Fibroblast of mammary gland (primary cell): ENCODE measurements around the gene LCLAT1.

Experiments
- DNase-seq: peaks from one replicate; pipeline ENCODE4 v3.0.0-alpha.2; 2010; ENCODE audit warnings: low read depth
- H3K4me3 ChIP-seq: 2 replicates; pipeline ENCODE4 v1.5.1; 2011; ENCODE audit warnings: low read depth, mild to moderate bottlenecking, low read length, moderate library complexity; ENCODE audit not compliant: control insufficient read depth
- TF ChIP-seq, protein P1 (sequence below): conservative IDR thresholded peaks from 2 replicates; pipeline ENCODE4 v1.5.1; 2011; ENCODE audit warnings: low read depth, low read length, inconsistent platforms; ENCODE audit not compliant: control insufficient read depth, insufficient read depth

The LCLAT1 gene

DNA sequence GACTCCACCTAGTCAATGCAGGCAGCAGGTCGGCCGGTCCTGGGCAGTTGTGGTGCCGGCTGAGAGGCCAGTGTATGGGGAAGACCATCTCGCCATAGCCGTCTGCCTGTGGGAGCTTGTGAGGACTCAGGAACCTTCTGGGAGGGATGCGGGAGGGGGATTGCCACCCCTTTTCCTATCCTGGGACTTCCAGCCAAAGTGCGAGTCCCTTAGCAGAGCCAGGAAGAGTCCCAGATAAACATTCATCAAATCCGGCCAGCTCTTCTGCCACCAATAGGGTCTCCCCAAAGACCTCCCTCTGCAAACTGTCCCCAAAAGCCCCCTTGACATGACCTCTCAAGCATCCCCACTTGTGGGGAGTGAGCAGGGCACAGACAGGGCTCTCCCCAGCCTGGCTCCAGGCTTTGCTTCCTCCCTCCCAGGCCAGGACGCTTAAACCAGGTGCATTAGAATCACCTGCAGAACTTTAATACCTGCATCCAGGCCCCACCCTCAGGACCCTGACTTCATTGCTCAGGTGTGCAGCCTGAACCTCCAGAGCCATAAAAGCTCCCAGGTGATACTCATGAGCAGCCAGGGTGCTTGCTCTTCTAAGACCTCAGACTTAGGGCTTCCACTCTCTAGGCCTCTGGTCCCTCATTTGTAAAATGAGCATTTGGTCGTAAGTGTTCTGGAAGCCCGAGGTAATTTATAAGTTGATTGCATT, 200.9 kb downstream of the LCLAT1 start:
- TF ChIP-seq, protein P1, sequence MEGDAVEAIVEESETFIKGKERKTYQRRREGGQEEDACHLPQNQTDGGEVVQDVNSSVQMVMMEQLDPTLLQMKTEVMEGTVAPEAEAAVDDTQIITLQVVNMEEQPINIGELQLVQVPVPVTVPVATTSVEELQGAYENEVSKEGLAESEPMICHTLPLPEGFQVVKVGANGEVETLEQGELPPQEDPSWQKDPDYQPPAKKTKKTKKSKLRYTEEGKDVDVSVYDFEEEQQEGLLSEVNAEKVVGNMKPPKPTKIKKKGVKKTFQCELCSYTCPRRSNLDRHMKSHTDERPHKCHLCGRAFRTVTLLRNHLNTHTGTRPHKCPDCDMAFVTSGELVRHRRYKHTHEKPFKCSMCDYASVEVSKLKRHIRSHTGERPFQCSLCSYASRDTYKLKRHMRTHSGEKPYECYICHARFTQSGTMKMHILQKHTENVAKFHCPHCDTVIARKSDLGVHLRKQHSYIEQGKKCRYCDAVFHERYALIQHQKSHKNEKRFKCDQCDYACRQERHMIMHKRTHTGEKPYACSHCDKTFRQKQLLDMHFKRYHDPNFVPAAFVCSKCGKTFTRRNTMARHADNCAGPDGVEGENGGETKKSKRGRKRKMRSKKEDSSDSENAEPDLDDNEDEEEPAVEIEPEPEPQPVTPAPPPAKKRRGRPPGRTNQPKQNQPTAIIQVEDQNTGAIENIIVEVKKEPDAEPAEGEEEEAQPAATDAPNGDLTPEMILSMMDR: no peak
- no peak for DNase-seq
- no peak overlapping the region for H3K4me3 ChIP-seq

DNA sequence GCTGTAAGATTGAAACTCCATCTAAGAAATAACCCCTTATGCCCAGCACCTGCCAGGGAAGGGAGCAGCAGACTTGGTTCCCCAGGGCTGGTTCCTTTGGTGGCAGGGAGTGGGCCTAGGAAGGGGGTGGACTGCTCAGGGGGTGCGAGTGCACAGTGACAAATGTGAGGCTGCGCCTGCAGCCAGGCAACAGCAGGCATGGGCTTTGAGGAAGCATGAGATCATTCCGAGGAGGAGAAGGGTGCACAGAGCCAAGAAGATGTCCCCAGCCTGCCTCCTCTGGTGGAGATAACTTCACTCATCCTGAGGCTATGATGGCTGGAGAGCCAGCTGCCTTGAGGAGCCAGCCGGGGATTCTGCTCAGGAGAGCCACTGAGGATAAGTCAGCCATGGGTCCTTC, 202.2 kb downstream of the LCLAT1 start:
- DNase-seq: no peak
- no peak overlapping the region for H3K4me3 ChIP-seq
- TF ChIP-seq, protein P1: no peak

DNA sequence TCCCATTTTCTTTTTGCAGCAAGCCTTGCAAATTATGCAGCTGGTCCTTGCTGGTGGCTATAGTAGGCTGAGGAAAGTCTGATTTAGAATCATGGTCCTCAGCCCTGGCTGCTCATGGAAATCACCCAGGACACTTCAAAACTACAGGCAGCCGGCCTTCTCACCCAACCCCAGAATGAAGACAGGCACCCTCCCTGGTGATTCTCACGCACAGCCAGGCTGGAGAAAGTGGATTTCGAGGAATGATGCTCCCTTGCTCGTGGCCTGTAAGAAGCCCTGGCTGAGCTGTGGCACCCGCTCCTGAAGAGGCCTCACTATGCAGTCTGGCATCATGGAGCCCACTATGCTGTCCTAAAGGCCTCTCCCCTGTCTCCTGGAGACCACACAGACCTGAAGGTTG, 202.8 kb downstream of the LCLAT1 start:
- H3K4me3 ChIP-seq: no peak overlapping the region
- TF ChIP-seq, protein P1: no peak
- DNase-seq: no peak

DNA sequence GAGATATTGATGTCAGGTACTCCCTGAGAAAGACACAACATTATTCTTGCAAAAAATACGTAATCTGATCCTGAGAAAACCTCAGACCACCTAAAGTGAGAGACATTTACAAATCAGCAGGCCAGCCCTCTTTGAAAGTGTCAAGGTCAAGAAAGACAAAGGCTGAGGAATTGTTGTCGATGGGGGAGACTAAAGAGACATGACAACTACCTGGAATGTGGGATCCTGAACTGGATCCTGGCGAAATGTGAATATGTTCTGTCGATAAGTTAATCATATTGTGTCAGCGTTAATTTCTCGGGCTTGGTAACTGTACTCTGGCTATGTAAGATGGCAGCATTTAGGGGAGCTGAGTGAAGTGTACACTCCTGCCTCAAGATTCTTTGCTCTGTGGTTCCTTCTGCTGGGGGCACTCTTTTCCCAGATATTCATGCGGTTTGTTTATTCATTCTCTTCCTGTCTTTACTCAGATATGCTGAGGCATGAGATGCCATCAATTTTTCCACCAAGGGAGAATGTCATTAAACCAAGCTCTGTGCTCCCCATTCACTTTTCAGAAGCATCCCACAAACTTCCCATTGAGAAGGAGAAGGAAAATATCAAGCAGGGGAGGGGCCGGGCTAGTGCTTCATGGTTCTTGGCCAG, 205.3 kb downstream of the LCLAT1 start:
- TF ChIP-seq, protein P1: no peak
- H3K4me3 ChIP-seq: no peak overlapping the region
- DNase-seq: no peak

DNA sequence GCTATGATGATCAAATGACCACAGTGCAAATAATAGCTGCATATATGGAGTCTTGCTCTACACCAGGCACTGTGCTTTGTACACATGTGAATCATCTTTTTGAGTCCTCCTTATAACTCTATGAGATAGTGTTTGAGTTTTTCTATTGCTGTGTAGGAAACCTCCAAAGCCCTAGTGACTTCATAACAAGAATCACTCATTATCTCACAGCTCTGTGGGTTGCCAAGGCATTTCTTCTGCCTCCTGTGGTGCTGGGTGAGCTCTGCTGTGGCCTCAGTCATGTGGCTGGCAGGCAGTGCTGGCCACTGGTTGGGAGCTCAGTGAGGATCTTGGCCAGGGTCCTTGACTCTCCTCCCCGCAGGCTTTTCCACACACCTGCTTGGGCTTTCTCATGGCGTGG, 206.8 kb downstream of the LCLAT1 start:
- TF ChIP-seq, protein P1: no peak
- no peak overlapping the region for H3K4me3 ChIP-seq
- peak; percentile 73 for DNase-seq

DNA sequence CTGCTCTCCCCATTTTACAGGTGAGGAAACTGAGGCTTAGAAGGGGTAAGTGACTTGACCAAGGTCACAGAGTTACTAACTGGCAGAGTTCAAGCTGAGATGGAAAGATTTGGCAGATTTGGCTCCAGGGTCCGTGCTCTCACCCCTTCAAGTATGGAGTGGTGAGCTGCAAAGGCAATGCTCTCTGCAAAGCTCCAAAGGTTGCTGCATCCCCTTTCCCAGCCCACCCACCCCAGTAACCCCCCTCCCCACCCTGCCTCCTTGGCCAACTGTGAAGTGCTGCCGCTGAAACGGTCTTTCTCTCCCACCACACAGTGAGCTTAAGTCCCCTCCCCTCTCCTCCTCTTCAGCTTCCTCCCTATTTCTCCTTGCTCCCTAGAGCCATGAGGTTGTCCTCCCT, 207.4 kb downstream of the LCLAT1 start:
- TF ChIP-seq, protein P1: no peak
- H3K4me3 ChIP-seq: no peak overlapping the region
- DNase-seq: no peak

DNA sequence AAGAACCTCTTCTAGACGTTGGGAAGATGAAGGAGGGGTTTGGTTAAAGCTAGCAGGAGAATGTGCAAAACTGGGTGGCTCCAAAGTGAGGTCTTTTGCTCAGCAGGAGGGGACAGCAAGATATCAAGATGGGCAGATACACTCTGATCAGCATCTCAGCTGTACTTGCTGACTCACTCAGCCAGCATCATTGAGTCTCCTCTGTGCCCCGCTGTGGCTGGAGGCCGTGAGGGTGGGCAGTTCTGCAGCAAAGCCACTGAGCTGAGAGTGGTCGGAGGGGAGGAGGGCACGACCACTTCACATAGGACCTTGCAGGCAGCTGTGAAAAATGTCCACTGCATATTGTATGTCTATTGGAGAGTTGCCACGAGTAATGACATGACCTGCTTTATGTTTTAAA, 208.2 kb downstream of the LCLAT1 start:
- TF ChIP-seq, protein P1: no peak
- no peak overlapping the region for H3K4me3 ChIP-seq

More for the DNA sequence above, 208.2 kb downstream of the LCLAT1 start:
- DNase-seq: no peak
